Hematopoietic multipotent progenitor cell treated with erythropoietin and hydrocortisone succinate and interleukin-3 and kit ligand, for 15 days (in vitro differentiated cells): ENCODE results near the gene PDK4.

ENCODE experiments used
- DNase-seq: peaks from one replicate; pipeline ENCODE4 v3.0.0-alpha.2; 2015; ENCODE audit warnings: low spot score

Gene PDK4

DNA sequence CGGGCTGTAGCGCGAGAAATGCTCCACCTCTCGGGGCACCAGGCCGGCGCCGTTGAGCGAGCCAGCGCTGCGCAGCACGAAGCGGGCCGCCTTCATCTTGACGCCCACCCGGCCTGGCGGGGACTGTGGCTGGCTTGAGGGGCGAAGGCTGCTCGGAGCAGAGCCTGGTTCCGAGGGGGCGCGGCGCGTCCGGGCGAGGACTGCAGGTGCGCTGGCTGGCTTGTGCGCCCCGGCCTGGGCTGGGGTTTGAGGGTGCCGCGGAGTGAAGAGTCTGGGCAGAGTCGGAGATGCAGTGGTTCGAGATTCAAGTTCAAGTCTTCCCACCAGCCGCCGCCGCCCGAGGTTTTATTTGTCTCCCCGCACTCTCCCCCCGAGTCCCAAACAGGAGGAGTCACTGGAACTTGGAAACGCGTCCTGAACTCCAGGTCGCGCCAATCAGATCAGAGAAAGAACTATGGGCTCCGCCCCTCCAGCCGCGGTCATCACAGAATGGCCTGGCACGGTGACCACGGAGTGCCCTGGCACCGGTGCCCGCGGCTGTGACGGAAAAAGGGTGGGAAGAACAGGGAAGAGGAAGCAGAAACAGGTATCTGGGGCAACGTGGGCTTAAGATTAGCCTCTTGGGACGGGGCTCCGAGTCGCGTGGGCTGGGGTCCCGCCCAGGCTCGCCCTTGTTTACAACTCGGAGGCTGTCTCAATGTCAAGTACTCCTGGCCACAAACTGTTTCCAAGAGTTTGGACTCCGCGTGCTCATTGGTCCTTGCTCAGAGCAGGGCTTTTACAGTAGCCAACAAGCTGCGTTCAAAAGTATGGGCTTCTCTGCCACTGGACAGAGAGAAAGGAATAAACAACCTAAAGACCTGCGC, at the start of gene PDK4:
TSS of gene PDK4 (minus strand) at position 319 of the 866 bp plus-strand sequence. CDS start at position 96, 223 bp downstream.
- DNase-seq: no peak

- DNase-seq: no peak
Observed at GRCh38 chr7:95642173-95642572, 45.9 kb upstream of the PDK4 start.

DNA sequence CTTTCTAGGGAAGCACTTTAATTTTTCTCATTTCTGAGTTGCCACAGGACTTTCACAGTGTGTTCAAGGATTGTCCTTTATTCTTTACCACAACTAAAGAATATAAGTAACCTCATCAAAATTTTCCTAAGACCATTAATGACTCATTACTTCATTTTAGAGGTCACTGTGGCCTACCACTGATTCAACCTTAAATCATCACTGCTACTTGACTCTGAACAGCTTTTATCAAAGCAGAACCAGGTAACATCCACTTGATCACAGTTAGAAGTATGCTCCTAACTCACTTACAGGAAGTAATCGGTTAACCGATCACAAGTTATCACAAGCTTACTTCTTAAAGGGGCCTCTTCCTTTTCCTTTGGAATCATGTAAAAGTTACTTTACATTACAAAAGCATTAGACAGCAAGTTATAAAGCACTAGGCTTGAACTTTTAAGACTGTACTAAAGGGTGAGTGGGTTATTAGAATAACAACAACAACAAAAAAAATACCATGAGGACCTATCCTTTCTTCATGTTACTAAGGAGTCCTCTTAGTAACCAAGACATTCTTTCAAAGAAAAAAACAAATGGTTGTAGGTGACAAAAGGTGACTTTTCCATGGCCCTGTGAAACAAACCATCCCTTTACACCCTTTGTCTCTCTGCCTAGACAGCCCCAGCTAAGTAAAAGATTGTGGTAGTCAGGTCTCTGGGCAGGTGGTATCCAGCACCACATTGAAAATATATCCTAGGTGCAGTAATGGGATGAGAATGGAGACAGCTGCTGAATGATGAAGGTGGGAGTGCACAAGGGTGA, 40.0 kb upstream of the PDK4 start:
- no peak for DNase-seq

GRCh38 chr7:95632609-95633008, 36.3 kb upstream of the PDK4 start:
- DNase-seq: no peak

GRCh38 chr7:95631527-95631926, 35.2 kb upstream of the PDK4 start:
- DNase-seq: no peak

DNA sequence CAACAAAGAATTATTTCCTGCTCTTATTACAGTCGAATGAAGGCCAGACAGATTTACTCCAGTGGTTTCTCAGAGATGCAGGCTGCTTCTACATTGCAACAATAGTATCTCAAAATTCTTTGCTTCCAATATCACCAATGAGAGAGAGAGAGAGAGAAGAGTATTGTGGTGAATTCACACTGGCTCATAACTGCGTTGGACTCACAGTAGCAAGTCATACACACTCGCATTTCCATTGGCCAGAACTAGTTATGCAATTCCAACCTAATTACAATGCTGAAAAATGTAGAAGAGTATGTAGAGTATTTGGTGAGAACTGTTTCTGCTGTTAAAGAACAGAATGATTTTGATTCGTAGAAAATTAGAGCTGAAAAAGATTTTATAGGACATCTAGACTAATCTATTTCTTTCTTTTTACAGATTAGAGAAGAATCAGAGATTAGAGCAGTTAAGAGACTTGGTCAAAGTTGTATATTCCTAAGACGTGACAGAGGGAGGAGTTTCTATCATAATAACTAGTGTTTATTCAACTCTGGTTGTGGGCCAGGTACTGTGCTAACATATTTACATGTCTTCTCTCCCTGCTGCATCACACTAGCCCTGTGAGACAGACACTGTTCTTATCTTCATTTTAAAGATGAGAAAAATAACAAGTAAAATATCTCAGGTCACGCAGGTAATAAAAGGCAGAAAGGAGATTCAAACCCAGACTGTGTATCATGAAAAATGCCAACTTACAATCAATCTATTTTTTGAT, 34.6 kb upstream of the PDK4 start:
- no peak for DNase-seq

GRCh38 chr7:95628831-95629439, 32.6 kb upstream of the PDK4 start:
- DNase-seq: no peak

DNA sequence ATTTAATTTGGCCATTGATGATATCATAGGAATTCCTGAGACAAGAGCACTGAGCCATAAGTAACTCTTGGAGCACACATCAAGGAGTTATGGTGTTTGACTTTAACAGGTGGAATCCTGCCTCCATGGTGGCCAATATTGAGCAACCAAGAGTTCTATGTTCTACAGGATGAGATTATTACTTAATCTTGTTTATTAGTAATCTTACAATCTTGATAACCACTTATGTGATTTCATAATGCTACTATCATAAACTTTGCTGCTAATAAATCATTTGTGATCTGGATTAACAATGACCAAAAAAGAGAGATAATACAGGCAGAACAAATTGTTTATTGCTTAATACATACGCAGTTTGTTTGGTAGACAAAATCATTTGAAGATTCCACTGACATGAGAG, 27.5 kb upstream of the PDK4 start:
- DNase-seq: no peak

DNA sequence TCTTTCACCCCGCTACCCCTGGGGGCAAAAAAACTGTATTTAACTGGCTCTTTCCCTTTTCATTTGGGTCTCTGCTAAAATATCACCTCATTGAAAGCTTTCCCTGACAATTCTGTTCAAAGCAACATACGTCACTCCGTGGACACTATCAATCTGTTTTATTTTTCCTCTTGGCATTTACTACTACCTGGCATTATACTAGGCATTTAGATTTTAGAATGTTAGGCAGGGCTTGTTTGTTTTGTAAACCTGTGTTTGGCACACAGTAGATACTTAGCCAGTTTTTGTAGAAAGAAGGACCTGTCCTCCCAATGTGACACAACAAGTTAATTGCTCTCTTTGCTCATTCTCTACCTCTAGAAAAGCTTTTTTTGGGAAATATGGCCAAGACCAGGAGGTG, 26.5 kb upstream of the PDK4 start:
- no peak for DNase-seq

- DNase-seq: no peak
Observed at GRCh38 chr7:95622001-95622549, 25.8 kb upstream of the PDK4 start.

DNA sequence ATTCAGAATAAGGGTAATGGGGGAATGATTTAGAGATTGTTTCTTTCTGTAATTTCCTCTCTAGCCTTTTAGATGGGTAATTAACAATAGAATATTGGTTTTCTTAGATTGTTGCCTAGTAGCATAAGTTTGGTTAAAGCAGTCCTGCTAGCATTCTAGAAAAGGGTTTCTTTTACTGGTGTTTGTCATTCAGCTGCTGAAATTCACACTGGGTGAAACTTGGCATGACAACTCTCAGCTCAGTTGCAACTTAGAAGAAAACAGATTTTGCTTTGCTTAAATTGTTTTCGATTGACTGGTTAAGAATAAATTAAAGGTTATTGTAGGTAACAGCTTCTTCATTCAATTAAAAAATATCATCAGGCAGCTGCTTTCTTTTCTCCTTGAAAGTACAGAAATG, 25.1 kb upstream of the PDK4 start:
- no peak for DNase-seq

- DNase-seq: no peak
Observed at GRCh38 chr7:95620631-95621030, 24.3 kb upstream of the PDK4 start.

DNA sequence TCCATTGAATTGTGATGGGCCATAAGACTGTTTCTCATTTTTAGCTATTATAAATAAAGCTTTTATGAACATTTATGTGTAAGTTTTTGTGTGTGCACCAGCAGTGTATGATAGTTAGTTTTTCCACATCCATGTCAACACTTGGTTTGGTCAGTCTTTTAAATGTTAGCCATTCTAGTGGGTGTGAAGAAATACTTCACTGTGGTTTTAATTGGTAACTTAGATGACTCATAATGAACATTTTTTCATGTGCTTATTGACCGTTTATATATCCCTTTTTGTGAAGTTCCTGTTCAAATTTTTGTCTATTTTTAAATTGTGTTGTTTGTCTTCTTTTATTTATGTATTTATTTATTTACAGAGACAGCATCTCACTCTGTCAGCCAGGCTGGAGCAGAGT, 23.6 kb upstream of the PDK4 start:
- DNase-seq: no peak

DNA sequence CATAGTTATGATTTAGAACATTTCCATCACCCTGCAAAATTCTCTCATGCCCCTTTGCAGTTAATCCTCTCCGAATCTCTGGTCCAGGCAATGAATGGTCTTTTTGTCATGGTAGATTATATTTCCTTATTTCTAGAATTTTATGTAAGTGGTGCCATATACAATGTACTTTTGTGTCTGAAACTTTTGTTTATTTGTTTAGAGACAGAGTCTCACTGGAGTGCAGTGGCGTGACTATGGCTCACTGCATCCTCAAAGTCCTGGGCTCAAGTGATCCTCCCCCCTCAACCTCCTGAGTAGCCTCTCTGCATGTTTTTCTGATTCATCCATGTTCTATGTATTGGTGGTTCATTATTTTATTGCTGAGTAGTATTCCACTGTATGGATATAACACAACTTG, 23.2 kb upstream of the PDK4 start:
- no peak for DNase-seq

- no peak for DNase-seq
Observed at GRCh38 chr7:95614442-95614940, 18.2 kb upstream of the PDK4 start.

DNA sequence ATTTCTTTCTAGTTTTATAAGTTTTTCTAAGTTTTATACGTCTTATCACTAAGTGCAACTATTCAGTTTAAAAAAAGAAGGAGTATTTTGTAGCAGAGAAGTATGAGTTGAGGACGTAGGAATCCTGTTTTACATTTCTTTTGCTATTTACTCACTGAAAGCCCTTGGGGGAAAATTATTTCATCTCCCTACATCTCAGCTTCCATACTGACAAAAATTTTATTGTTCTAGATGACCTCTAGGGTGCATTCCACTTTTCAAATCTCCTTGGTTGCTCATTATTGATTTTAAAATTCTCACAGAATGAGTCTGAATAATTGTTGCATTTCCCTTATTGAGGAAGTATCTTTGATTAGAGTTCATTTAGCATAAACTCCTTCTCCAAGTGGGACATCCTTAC, 14.9 kb upstream of the PDK4 start:
- no peak for DNase-seq

- no peak for DNase-seq
Observed at GRCh38 chr7:95609277-95609971, 13.1 kb upstream of the PDK4 start.

DNA sequence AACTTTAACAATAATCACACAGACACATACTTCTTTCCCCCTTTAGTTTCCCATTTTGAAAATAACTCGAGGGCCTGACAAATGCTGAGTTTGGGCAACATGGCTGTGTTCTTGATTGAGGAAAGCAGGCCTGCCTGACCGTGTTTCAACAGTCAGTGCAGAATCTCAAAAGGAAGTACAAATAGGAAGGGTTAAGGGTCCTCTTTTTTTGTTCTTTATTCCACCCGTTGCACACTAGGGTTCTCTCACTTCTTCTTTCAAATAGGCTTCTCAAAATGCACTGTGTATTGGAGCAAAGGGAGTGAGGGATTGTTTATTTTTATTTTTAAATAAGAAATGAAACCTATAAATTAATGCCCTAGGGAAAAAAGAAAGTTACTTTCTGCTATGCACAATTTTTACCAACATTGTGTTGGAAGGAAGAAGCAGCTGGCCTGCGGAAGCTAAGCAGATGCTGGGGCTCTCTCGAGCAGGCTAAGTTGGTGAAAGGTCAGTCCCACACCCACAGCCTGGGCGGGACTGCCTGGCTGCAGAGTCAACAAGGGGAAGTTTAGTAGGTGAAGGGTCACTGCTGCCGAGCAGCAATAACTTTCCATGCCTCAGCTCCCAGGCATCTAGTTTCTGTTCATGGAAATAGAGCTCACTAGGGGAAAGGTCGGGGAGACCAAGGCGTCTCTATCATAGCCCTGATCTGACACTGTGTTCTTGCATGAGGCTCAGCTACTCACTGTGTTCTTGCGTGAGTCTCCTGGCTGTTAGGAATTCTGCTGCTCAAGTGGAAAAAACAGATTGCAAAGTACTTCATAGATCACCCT, 12.2 kb upstream of the PDK4 start:
- no peak for DNase-seq

DNA sequence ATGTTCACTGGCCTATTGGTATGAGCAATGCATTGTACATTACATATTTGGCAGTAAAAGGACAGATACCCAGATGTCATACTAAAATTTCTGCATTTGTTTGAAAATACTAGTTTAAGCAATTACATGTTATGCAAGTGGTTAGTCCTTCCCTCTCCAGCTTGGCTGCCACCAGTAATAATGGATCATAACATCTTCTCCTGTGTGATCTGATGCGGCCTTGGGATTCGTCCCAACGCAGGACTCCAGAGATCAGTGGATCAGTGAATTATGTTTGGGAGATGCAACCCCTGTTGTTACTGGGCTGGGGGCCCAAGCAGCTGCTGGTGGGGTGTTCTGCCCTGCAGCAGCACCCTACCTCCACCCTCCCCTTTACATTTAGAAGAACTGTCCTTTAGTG, 11.2 kb upstream of the PDK4 start:
- no peak for DNase-seq

- no peak for DNase-seq
Observed at GRCh38 chr7:95605275-95605674, 9.0 kb upstream of the PDK4 start.
